ENCODE data around the gene INTS14. TPM values are rescaled to one million over a fixed set of nuclear protein-coding genes. Genes with fewer than 3 reads are reported as not detected.
"Not testable (repeated sequence)": the region's sequence is repeated elsewhere in the genome, so short reads cannot be mapped to it uniquely, and the experiment has no call there.

INTS14 gene
- total RNA-seq, 1 experiment from 2014 or later = 28.3 TPM

DNA sequence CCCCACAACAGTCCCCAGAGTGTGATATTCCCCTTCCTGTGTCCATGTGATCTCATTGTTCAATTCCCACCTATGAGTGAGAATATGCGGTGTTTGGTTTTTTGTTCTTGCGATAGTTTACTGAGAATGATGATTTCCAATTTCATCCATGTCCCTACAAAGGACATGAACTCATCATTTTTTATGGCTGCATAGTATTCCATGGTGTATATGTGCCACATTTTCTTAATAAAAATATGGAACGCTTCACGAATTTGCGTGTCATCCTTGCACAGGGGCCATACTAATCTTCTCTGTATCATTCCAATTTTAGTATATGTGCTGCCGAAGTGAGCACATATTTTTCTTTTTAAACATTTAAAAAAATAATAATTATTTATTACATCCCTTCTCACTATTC lies 58.1 kb downstream of the INTS14 start:
- H3K36me3 Mint-ChIP-seq = peaks cover 42% of the 10 kb centered on the region
- H3K4me1 Mint-ChIP-seq = peaks cover 17% of the 10 kb centered on the region
- H3K27me3 Mint-ChIP-seq (ENCODE audit: low read depth); POLR2A ChIA-PET; H3K27ac Mint-ChIP-seq; DNase-seq (ENCODE audit: low spot score); H3K4me3 Mint-ChIP-seq; CTCF ChIA-PET; H3K9me3 Mint-ChIP-seq; ATAC-seq: not testable (repeated sequence)

DNA sequence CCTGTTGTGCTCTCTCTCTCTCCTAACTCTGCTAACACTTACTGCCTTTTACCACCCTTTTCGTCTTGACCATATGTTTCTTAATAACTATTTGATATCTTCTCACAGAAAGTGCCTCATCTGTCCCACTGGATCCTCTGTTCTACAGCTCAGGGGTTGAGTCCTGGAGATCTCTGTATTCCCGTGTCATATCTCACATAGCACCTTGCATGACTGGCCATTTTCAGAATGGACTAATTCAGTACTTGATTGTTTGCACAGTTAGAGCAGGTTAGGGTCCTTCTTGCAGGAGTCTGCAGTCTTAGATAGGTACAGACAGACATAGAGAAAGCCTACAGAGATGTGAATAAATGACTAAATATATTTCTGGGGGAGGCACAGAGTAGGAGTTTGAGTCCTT lies 59.7 kb downstream of the INTS14 start:
- DNase-seq (ENCODE audit: low spot score) (no peak), ATAC-seq (no peak)
- Mint-ChIP-seq H3K9me3 (peaks cover 3% of the 10 kb centered on the region; the same call in 1 of the 2 replicates), H3K27me3 (ENCODE audit: low read depth) (no peaks in the 10 kb centered on the region), H3K27ac (peak overlapping the region; percentile 6), H3K4me3 (no peak overlapping the region), H3K36me3 (peaks cover 31% of the 10 kb centered on the region), H3K4me1 (peaks cover 17% of the 10 kb centered on the region)
- ChIA-PET CTCF (interaction anchor here (1.4 kb wide), 1 partner anchor 60 kb away, joined by 3 read pairs; the partner anchor contains the start of gene INTS14), POLR2A (no interaction called here)
- no peak for TF ChIP-seq NR3C1 (CRISPR knock-in tag; conservative IDR thresholded peaks at IDR 0.05; ENCODE audit: low read depth)
- TF ChIP-seq SMAD4 (CRISPR knock-in tag; IDR thresholded peaks at IDR 0.05) = no peak
- TF ChIP-seq OVOL2 (CRISPR knock-in tag; IDR thresholded peaks at IDR 0.05; ENCODE audit: borderline replicate concordance) = no peak
- no peak for TF ChIP-seq JAZF1 (CRISPR knock-in tag; IDR thresholded peaks at IDR 0.05)
- TF ChIP-seq, protein P1, sequence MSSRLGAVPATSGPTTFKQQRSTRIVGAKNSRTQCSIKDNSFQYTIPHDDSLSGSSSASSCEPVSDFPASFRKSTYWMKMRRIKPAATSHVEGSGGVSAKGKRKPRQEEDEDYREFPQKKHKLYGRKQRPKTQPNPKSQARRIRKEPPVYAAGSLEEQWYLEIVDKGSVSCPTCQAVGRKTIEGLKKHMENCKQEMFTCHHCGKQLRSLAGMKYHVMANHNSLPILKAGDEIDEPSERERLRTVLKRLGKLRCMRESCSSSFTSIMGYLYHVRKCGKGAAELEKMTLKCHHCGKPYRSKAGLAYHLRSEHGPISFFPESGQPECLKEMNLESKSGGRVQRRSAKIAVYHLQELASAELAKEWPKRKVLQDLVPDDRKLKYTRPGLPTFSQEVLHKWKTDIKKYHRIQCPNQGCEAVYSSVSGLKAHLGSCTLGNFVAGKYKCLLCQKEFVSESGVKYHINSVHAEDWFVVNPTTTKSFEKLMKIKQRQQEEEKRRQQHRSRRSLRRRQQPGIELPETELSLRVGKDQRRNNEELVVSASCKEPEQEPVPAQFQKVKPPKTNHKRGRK (CRISPR knock-in tag; IDR thresholded peaks at IDR 0.05; ENCODE audit: borderline replicate concordance) = no peak
- TF ChIP-seq ZNF396 (CRISPR knock-in tag; IDR thresholded peaks at IDR 0.05; ENCODE audit: borderline replicate concordance) = no peak
- no peak for TF ChIP-seq ZNF263 (CRISPR knock-in tag; IDR thresholded peaks at IDR 0.05; ENCODE audit: low read depth)
- no peak for TF ChIP-seq HMGXB4 (CRISPR knock-in tag; IDR thresholded peaks at IDR 0.05)

- Mint-ChIP-seq H3K4me1 (peaks cover 19% of the 10 kb centered on the region), H3K27me3 (ENCODE audit: low read depth) (no peaks in the 10 kb centered on the region), H3K27ac (peak overlapping the region; percentile 58), H3K4me3 (no peak overlapping the region), H3K9me3 (peaks cover 3% of the 10 kb centered on the region; the same call in 1 of the 2 replicates), H3K36me3 (peaks cover 28% of the 10 kb centered on the region)
- TF ChIP-seq RELA (CRISPR knock-in tag; IDR thresholded peaks at IDR 0.05; ENCODE audit: borderline replicate concordance) (no peak), HMGXB4 (CRISPR knock-in tag; IDR thresholded peaks at IDR 0.05) (no peak)
- ChIA-PET POLR2A (no interaction called here), CTCF (interaction anchor here (1.4 kb wide), 1 partner anchor 60 kb away, joined by 3 read pairs; the partner anchor contains the start of gene INTS14)
- ATAC-seq (peak; percentile 43), DNase-seq (ENCODE audit: low spot score) (no peak)
Measured at GRCh38 chr15:65550681-65551098, 60.2 kb downstream of the INTS14 start.

DNA sequence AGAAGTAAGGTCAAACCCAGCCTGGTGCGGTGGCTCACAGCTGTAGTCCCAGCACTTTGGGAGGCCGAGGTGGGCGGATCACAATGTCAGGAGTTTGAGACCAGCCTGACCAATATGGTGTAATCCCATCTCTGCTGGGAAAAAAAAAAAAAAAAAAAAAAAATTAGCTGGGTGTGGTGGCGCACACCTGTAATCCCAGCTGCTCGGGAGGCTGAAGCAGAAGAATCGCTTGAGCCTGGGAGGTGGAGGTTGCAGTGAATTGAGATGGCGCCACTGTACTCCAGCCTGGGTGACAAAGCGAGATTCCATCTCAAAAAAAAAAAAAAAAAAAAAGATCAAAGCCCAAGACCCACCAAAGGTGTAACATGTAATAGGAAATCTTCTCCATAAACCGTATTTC lies 61.6 kb downstream of the INTS14 start:
- H3K27me3 Mint-ChIP-seq (ENCODE audit: low read depth); H3K27ac Mint-ChIP-seq; H3K4me3 Mint-ChIP-seq; POLR2A ChIA-PET; ATAC-seq; H3K9me3 Mint-ChIP-seq; DNase-seq (ENCODE audit: low spot score): not testable (repeated sequence)
- Mint-ChIP-seq H3K36me3 (peaks cover 16% of the 10 kb centered on the region), H3K4me1 (peaks cover 22% of the 10 kb centered on the region)
- CTCF ChIA-PET = interaction anchor here (0.6 to 1.2 kb wide), 3 partner anchors 62 to 747 kb away, joined by 3 to 4 read pairs (median 3); partner anchors contain the start of gene INTS14

- peak overlapping the region; percentile 20; the same call in 1 of the 2 replicates for H3K27ac Mint-ChIP-seq
- ChIA-PET CTCF (no interaction called here), POLR2A (no interaction called here)
- H3K4me3 Mint-ChIP-seq = no peak overlapping the region
- DNase-seq (ENCODE audit: low spot score) (no peak), ATAC-seq (no peak)
- peaks cover 3% of the 10 kb centered on the region; the same call in 1 of the 2 replicates for H3K9me3 Mint-ChIP-seq
- TF ChIP-seq FOXJ3 (CRISPR knock-in tag; IDR thresholded peaks at IDR 0.05; ENCODE audit: borderline replicate concordance) (no peak), ZNF396 (CRISPR knock-in tag; IDR thresholded peaks at IDR 0.05; ENCODE audit: borderline replicate concordance) (no peak), NR1H2 (CRISPR knock-in tag; IDR thresholded peaks at IDR 0.05) (no peak), RORB (CRISPR knock-in tag; IDR thresholded peaks at IDR 0.05) (no peak), EMX1 (CRISPR knock-in tag; IDR thresholded peaks at IDR 0.05) (no peak), TCF7 (CRISPR knock-in tag; IDR thresholded peaks at IDR 0.05; ENCODE audit: low read depth) (no peak)
- H3K4me1 Mint-ChIP-seq = peaks cover 22% of the 10 kb centered on the region
- H3K36me3 Mint-ChIP-seq = peaks cover 4% of the 10 kb centered on the region
- no peaks in the 10 kb centered on the region for H3K27me3 Mint-ChIP-seq (ENCODE audit: low read depth)
Measured at GRCh38 chr15:65547841-65548240, 63.1 kb downstream of the INTS14 start.
